Hepatocyte (in vitro differentiated cells): ENCODE measurements around the gene C8G. TPM values are rescaled to one million over a fixed set of nuclear protein-coding genes. Genes with fewer than 3 reads are reported as not detected.

Source experiments
- DNase-seq: peaks from one replicate; pipeline ENCODE4 v3.0.0-alpha.2; 2016; ENCODE audit warnings: low spot score
- H2AFZ ChIP-seq: fragments of 200-600 bp; sonication (generic); 2 replicates; pipeline ENCODE4 v1.6.0; 2016; ENCODE audit warnings: antibody characterized with exemption, mild to moderate bottlenecking
- H3K27ac ChIP-seq: fragments of 200-600 bp; sonication (generic); 2 replicates; pipeline ENCODE4 v1.5.1; 2016; ENCODE audit warnings: mild to moderate bottlenecking
- H3K27me3 ChIP-seq: fragments of 200-600 bp; sonication (generic); 2 replicates; pipeline ENCODE4 v1.6.1; 2016
- H3K36me3 ChIP-seq: fragments of 200-600 bp; sonication (generic); replicated peaks from 2 replicates; pipeline ENCODE4 v1.5.1; 2016; ENCODE audit warnings: low read depth; ENCODE audit not compliant: insufficient read depth
- H3K4me1 ChIP-seq: fragments of 200-600 bp; sonication (generic); 2 replicates; pipeline ENCODE4 v1.5.1; 2016; ENCODE audit warnings: mild to moderate bottlenecking, moderate library complexity; ENCODE audit not compliant: insufficient read depth
- H3K4me2 ChIP-seq: fragments of 200-600 bp; sonication (generic); 2 replicates; pipeline ENCODE4 v1.6.0; 2016
- H3K4me3 ChIP-seq: fragments of 200-600 bp; sonication (generic); 2 replicates; pipeline ENCODE4 v1.5.1; 2016; ENCODE audit warnings: mild to moderate bottlenecking
- H3K79me2 ChIP-seq: fragments of 200-600 bp; sonication (generic); 2 replicates; pipeline ENCODE4 v1.6.0; 2017; ENCODE audit warnings: mild to moderate bottlenecking
- H3K9me2 ChIP-seq: fragments of 200-600 bp; sonication (generic); replicated peaks from 2 replicates; pipeline ENCODE4 v1.6.0; 2017; ENCODE audit warnings: mild to moderate bottlenecking; ENCODE audit not compliant: insufficient read depth
- H3K9me3 ChIP-seq: fragments of 200-600 bp; sonication (generic); 2 replicates; pipeline ENCODE4 v1.5.1; 2016; ENCODE audit warnings: low read depth, mild to moderate bottlenecking
- H4K20me1 ChIP-seq: fragments of 200-600 bp; sonication (generic); 2 replicates; pipeline ENCODE4 v1.6.0; 2016; ENCODE audit warnings: mild to moderate bottlenecking; ENCODE audit not compliant: insufficient read depth, poor library complexity, severe bottlenecking
- EZH2 ChIP-seq: fragments of 200-600 bp; sonication (generic); IDR thresholded peaks from 2 replicates; pipeline ENCODE4 v1.6.1; 2016; ENCODE audit warnings: antibody characterized with exemption, mild to moderate bottlenecking, borderline replicate concordance
- EZH2phosphoT487 ChIP-seq: fragments of 200-600 bp; sonication (generic); IDR thresholded peaks from one replicate; pipeline ENCODE4 v1.6.1; 2018; ENCODE audit warnings: antibody characterized with exemption, mild to moderate bottlenecking, low read depth, moderate library complexity; ENCODE audit not compliant: unreplicated experiment, severe bottlenecking
- WGBS: methylation state at CpG from one replicate; pipeline ENCODE4 v1.1.6; 2016; ENCODE audit warnings: low lambda C conversion rate; ENCODE audit errors: missing lambda C conversion rate; 5-methylcytosine and 5-hydroxymethylcytosine counted together
- polyA plus RNA-seq: library from polyadenylated mRNA; unstranded; fragments of >200 nt; fragmentation: Nextera tagmentation; extraction: Ambion mirVana; gene quantifications from 2 replicates; pipeline ENCODE4 v1.2.1, GENCODE V29; 2016
- total RNA-seq: library from RNA; depleted of rRNA; stranded (reverse); fragments of >200 nt; gene quantifications from 2 replicates; pipeline ENCODE4 v1.2.3, GENCODE V29; 2014
- TF ChIP-seq, protein P1 (sequence below): fragments of 200-600 bp; sonication (generic); IDR thresholded peaks from 2 replicates; pipeline ENCODE4 v1.5.1; 2016; ENCODE audit warnings: antibody characterized with exemption, mild to moderate bottlenecking; ENCODE audit not compliant: poor library complexity

C8G gene
- total and polyA plus RNA-seq, 2 experiments from 2014 or later = 5.7 to 15.4 TPM

DNA sequence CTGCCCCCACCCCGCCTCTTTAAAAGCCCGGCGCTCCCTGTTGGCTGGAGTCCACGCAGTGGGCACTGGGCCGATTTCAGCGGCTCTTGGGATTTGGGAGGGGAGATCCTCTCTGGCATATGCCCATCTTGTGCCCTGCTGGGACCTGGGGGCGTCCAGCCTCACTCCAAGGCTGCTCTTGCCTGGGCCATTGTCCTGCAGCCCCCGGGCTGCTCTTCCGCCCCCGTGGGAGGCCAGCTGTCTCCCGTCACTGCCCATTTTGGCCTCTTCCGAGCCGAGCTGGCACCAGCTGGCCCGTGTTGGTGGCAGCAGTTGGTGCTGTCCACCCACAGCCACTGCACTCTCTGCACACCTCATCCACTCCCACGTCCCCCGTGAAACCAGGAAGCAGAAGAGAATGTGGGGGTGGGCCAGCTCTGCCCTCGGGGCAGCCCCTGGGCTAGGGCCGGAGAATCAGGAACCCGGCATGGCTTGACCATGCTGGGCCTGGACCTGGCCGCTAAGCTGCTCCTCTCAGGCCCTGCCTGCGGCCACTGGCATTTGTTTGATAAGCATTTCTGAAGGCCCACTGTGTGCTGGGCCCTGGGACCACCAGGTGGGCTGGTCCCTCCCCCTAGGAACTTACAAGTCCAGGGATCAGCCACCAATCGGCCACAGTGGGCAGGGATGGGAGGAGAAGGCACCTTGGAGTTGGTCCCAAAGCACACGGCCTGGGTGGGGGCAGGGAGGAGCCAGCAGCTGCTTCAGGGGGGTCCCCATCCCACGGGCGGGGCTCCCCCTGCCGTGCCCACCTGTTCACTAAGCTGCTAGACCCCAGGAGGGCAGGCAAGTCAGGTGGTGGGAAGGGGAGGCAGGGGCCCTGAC lies 2.2 kb downstream of the C8G start:
- Histone ChIP-seq H3K9me2 (no peaks in the 10 kb centered on the region), H3K4me3 (no peak overlapping the region), H3K79me2 (peaks cover 20% of the 10 kb centered on the region), H4K20me1 (peaks cover 4% of the 10 kb centered on the region), H2AFZ (no peak overlapping the region), H3K36me3 (no peaks in the 10 kb centered on the region), H3K4me1 (peaks cover 20% of the 10 kb centered on the region), H3K9me3 (no peaks in the 10 kb centered on the region), H3K27ac (peak overlapping the region; percentile 98), H3K27me3 (no peaks in the 10 kb centered on the region), H3K4me2 (no peak overlapping the region)
- DNase-seq = no peak
- 77% methylated on average over 24 of the region's 26 CpGs for WGBS
- TF ChIP-seq, protein P1, sequence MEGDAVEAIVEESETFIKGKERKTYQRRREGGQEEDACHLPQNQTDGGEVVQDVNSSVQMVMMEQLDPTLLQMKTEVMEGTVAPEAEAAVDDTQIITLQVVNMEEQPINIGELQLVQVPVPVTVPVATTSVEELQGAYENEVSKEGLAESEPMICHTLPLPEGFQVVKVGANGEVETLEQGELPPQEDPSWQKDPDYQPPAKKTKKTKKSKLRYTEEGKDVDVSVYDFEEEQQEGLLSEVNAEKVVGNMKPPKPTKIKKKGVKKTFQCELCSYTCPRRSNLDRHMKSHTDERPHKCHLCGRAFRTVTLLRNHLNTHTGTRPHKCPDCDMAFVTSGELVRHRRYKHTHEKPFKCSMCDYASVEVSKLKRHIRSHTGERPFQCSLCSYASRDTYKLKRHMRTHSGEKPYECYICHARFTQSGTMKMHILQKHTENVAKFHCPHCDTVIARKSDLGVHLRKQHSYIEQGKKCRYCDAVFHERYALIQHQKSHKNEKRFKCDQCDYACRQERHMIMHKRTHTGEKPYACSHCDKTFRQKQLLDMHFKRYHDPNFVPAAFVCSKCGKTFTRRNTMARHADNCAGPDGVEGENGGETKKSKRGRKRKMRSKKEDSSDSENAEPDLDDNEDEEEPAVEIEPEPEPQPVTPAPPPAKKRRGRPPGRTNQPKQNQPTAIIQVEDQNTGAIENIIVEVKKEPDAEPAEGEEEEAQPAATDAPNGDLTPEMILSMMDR = no peak
- TF ChIP-seq EZH2 (no peak), EZH2phosphoT487 (no peak)

DNA sequence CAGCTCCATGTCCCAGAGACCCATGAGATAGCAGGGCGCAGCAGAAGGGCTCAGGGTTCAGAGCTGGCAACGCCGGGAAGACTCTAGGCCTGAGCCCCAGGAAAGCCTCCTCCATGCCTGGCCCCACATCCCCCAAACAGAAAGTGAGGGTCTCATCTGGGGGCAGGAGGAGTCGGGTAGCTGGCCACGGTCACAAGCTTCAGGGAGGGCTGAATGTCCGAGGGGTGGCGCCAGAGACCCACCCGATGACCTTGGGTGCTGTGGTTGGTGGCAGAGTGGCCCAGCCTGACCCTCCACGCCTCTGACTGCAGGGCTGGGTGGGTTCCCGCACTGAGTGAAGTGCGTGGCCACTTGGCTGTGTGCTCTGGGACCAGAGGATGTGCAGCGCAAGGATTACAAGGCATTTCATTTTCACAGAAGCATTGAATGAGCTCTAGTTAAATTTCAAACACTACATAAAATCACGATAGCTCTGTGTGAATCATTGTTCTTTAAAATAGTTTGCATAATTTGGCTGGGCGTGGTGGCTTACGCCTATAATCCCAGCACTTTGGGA lies 3.0 kb downstream of the C8G start:
- peaks cover 13% of the 10 kb centered on the region for H3K79me2 ChIP-seq
- peak overlapping the region; percentile 98 for H3K27ac ChIP-seq
- H2AFZ ChIP-seq = no peak overlapping the region
- peaks cover 17% of the 10 kb centered on the region for H3K4me1 ChIP-seq
- H4K20me1 ChIP-seq = peaks cover 4% of the 10 kb centered on the region
- no peaks in the 10 kb centered on the region for H3K9me3 ChIP-seq
- H3K9me2 ChIP-seq = no peaks in the 10 kb centered on the region
- no peaks in the 10 kb centered on the region for H3K36me3 ChIP-seq
- TF ChIP-seq EZH2 = no peak
- TF ChIP-seq, protein P1 = peak; percentile 44
- no peak for TF ChIP-seq EZH2phosphoT487
- no peaks in the 10 kb centered on the region for H3K27me3 ChIP-seq
- H3K4me2 ChIP-seq = no peak overlapping the region
- 50% methylated on average over 15 of the region's 15 CpGs for WGBS
- DNase-seq = peak; percentile 58
- no peak overlapping the region for H3K4me3 ChIP-seq

DNA sequence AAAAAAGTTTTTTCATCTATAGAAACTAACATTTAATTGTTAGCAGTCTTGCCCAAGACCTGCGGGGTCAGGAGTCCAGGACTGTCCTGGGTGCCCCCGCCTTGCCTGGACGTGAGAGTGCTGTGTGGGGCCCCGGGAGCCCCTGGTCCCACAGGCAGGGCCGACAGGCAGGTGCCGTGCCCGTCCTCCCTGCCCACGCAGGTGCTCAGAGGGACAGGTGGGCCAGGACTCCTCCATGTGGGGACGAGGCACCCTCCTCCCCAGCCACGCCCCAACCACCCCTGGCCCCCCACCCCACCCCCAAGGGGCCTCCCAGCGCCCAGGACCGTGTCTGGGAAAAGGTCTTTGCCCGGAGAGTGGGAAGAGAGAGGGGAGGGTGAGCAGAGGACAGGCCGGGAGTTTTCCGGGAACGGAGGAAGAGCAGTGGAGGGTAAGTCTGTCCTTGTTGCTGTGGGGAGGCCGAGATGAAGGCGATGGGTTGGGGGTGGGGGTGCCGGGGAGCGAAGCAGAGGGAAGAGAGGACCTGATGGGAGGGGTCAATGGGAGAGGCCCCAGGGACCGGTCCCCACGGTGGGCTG lies 4.3 kb downstream of the C8G start:
- no peaks in the 10 kb centered on the region for H3K9me2 ChIP-seq
- no peaks in the 10 kb centered on the region for H3K36me3 ChIP-seq
- no peaks in the 10 kb centered on the region for H3K27me3 ChIP-seq
- peaks cover 3% of the 10 kb centered on the region for H3K79me2 ChIP-seq
- no peak overlapping the region for H2AFZ ChIP-seq
- peaks cover 12% of the 10 kb centered on the region for H3K4me1 ChIP-seq
- H4K20me1 ChIP-seq = no peaks in the 10 kb centered on the region
- peak overlapping the region; percentile 94 for H3K4me2 ChIP-seq
- TF ChIP-seq EZH2phosphoT487 (no peak), EZH2 (no peak)
- TF ChIP-seq, protein P1 = no peak
- H3K9me3 ChIP-seq = no peaks in the 10 kb centered on the region
- peak overlapping the region; percentile 98 for H3K27ac ChIP-seq
- H3K4me3 ChIP-seq = peak overlapping the region; percentile 15
- peak; percentile 66 for DNase-seq
- WGBS = 17% methylated on average over 15 of the region's 22 CpGs
